ENCODE results near the gene ZNF766. TPM values are rescaled to one million over a fixed set of nuclear protein-coding genes. Genes with fewer than 3 reads are reported as not detected.
"Not testable (repeated sequence)": the region's sequence is repeated elsewhere in the genome, so short reads cannot be mapped to it uniquely, and the experiment has no call there.

ZNF766 gene
- total RNA-seq, 1 donor from 2014 or later: 6.4 TPM

- no peak for ATAC-seq
Measured at GRCh38 chr19:52277471-52277870, 8.1 kb downstream of the ZNF766 start.

GRCh38 chr19:52286256-52286655, 16.9 kb downstream of the ZNF766 start:
- no peak for ATAC-seq

GRCh38 chr19:52291781-52292180, 22.4 kb downstream of the ZNF766 start:
- no peak for ATAC-seq

GRCh38 chr19:52292946-52293345, 23.6 kb downstream of the ZNF766 start:
- not testable (repeated sequence) for ATAC-seq

DNA sequence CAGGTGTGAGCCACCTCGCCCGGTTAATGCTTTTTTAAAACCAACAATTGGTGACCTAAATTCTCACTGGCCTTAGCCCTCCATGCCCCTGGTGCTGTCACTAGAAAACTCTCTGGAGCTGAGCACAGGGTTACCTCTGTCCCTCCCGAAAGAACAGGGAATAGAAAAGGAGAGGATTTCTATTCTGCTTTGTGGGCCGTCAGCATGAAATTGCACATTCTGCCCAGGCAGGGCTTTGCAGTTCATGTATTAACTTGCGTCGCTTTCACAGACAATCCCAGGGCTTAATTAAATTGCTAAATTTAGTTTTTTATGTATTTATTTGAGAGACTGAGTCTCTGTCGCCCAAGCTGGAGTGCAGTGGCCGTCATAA, 27.0 kb downstream of the ZNF766 start:
- peak; percentile 19 for ATAC-seq

- peak; percentile 90 for ATAC-seq
Measured at GRCh38 chr19:52296773-52297600, 27.6 kb downstream of the ZNF766 start, which contains the start of gene ZNF480. Gene ZNF480, plus strand, starts transcription at chr19:52297169. Its CDS starts 3,244 bp downstream, at chr19:52300413.

- no peak for ATAC-seq
Measured at GRCh38 chr19:52297601-52298364, 28.4 kb downstream of the ZNF766 start.

GRCh38 chr19:52307275-52307674, 37.9 kb downstream of the ZNF766 start:
- no peak for ATAC-seq

DNA sequence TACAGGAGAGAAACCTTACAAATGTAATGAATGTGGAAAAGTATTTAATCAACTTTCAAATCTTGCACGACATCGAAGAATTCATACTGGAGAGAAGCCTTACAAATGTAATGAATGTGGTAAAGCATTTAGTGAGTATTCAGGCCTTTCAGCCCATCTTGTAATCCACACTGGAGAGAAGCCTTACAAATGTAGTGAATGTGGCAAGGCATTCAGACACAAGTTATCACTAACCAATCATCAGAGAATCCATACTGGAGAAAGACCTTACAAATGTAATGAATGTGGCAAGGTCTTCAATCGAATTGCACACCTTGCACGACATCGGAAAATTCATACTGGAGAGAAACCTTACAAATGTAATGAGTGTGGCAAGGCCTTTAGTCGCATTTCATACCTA, 53.0 kb downstream of the ZNF766 start:
- ATAC-seq: no peak

DNA sequence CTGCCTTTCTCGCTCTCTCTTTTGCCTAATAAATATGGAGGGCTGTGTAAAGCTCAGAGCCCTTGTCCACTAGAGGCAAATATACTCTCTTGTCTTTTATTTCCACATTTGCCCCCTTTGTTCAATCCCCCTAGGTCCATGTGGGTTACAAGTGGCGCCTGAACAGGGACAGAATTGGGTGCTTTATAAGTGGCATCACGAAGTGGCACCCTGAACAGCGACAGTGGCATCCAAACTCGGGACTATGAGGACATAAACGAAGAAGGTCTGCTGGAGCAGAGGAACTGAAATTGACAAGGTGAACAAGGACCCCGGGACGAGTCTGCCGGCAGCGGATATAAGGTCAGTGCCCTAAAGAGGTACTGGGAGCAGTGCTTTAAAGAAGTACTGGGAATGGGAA, 62.4 kb downstream of the ZNF766 start:
- no peak for ATAC-seq

DNA sequence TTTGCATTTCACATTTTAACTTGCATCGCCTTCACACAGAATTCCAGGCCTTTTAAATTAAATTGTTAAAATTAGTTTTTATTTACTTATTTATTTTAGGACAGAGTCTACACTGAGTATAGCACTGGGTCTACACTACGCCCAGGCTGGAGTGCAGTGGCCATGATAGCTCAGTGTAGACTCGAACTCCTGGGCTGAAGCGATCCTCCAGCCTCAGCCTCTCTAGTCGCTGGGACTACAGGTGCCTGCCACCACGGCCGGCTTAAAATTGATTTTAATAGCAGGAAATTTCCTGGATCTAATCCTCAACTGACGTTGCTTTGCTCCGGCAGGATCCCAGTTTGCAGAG, 66.4 kb downstream of the ZNF766 start:
- peak; percentile 37 for ATAC-seq

DNA sequence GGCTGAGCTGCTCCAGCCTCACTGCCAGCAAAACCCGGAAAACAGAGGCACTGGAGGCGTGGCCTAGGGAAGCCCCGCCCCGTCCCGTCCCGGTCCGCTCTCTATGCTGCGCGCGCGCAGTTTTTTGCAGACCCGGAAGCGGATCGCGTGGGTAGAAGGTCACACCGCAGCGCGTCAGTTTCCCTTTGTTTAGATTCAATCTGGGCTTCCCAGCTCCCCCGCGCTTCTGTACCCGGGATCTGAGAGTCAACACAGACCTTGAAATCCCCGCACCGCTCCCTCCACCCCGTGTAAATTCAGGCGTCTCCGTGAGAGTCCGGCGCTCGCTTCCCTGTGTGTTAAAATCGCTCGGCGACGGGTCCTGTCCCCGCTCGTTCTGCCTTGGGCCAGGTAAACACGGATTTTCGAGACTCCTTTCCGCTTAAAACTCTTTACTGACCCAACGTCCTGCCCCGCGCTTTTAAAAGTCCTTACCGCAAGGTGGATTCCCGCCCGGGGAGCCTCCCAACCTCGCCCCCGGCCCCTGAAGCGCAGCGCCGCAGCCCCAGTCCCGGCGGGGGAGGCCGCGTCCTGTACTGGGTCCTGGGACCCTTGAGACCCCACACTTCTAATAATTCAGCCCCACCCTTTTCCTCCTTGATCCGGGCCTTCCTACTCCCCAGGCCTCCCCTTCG, 66.9 kb downstream of the ZNF766 start, which contains the start of gene ZNF610:
TSS of gene ZNF610 (plus strand) at position 127 of the 674 bp plus-strand sequence. CDS start 12,930 bp downstream, outside the sequence.
- ATAC-seq: peak; percentile 97

- ATAC-seq: no peak
Measured at GRCh38 chr19:52336791-52337381, 67.5 kb downstream of the ZNF766 start.

GRCh38 chr19:52339022-52339421, 69.6 kb downstream of the ZNF766 start:
- ATAC-seq: not testable (repeated sequence)

- no peak for ATAC-seq
Measured at GRCh38 chr19:52343548-52343947, 74.2 kb downstream of the ZNF766 start.

- ATAC-seq: no peak
Measured at GRCh38 chr19:52345162-52345561, 75.8 kb downstream of the ZNF766 start.

Other genes starting within 250 kb of the ZNF766 start
- 3.6 TPM for gene ZNF614, start 241.2 kb upstream of the ZNF766 start, total RNA-seq
- gene ZNF432, start 220.7 kb upstream of the ZNF766 start, total RNA-seq: 5.9 TPM
- 8.2 TPM for gene ZNF841, start 173.8 kb upstream of the ZNF766 start, total RNA-seq
- 5.7 TPM for gene ZNF616, start 129.6 kb upstream of the ZNF766 start, total RNA-seq
- gene ZNF836, start 98.0 kb upstream of the ZNF766 start, total RNA-seq: 7.9 TPM
- 168 TPM for gene PPP2R1A, start 79.5 kb upstream of the ZNF766 start, total RNA-seq
- gene ZNF480, start 27.6 kb downstream of the ZNF766 start, total RNA-seq: 7.2 TPM
- 0.24 TPM for gene ZNF610, start 66.7 kb downstream of the ZNF766 start, total RNA-seq
- 3.5 TPM for gene ZNF880, start 100.3 kb downstream of the ZNF766 start, total RNA-seq
- 10.8 TPM for gene ZNF528, start 128.3 kb downstream of the ZNF766 start, total RNA-seq
- not detected for gene ZNF534, start 159.6 kb downstream of the ZNF766 start, total RNA-seq
- gene ZNF578, start 184.0 kb downstream of the ZNF766 start, total RNA-seq: 0.24 TPM

All from esophagus mucosa (tissue), 1 donor.